ENCODE data around the gene CYP3A4.
"Not testable (repeated sequence)": the region's sequence is repeated elsewhere in the genome, so short reads cannot be mapped to it uniquely, and the experiment has no call there.

The CYP3A4 gene

GRCh38 chr7:99752356-99752755 is 31.6 kb downstream of the CYP3A4 start:
- no peak for DNase-seq (ENCODE audit: low spot score)

- not testable (repeated sequence) for DNase-seq (ENCODE audit: low spot score)
These were observed 32.5 kb downstream of the CYP3A4 start for GRCh38 chr7:99751322-99752052.

- no peak for DNase-seq (ENCODE audit: low spot score)
These were observed 35.0 kb downstream of the CYP3A4 start for GRCh38 chr7:99748846-99749579.

- DNase-seq (ENCODE audit: low spot score): not testable (repeated sequence)
These were observed 37.1 kb downstream of the CYP3A4 start for GRCh38 chr7:99746915-99747314.

GRCh38 chr7:99745395-99745794 is 38.6 kb downstream of the CYP3A4 start:
- not testable (repeated sequence) for DNase-seq (ENCODE audit: low spot score)

- no peak for DNase-seq (ENCODE audit: low spot score)
These were observed 41.1 kb downstream of the CYP3A4 start for GRCh38 chr7:99742737-99743394.

GRCh38 chr7:99741441-99741795 is 42.6 kb downstream of the CYP3A4 start:
- no peak for DNase-seq (ENCODE audit: low spot score)

- DNase-seq (ENCODE audit: low spot score): no peak
These were observed 43.2 kb downstream of the CYP3A4 start for GRCh38 chr7:99740573-99741440.

GRCh38 chr7:99739699-99740572 is 44.0 kb downstream of the CYP3A4 start:
- DNase-seq (ENCODE audit: low spot score): no peak

GRCh38 chr7:99737726-99738125 is 46.3 kb downstream of the CYP3A4 start:
- no peak for DNase-seq (ENCODE audit: low spot score)

GRCh38 chr7:99736667-99737066 is 47.3 kb downstream of the CYP3A4 start:
- DNase-seq (ENCODE audit: low spot score): not testable (repeated sequence)

GRCh38 chr7:99734987-99735386 is 49.0 kb downstream of the CYP3A4 start, which contains the start of gene CYP3A7:
TSS of gene CYP3A7 (minus strand) at chr7:99735196. CDS start at chr7:99735093, 103 bp downstream.
- no peak for DNase-seq (ENCODE audit: low spot score)

GRCh38 chr7:99733448-99733847 is 50.5 kb downstream of the CYP3A4 start:
- no peak for DNase-seq (ENCODE audit: low spot score)

GRCh38 chr7:99733003-99733402 is 51.0 kb downstream of the CYP3A4 start:
- no peak for DNase-seq (ENCODE audit: low spot score)

GRCh38 chr7:99731638-99732374 is 52.2 kb downstream of the CYP3A4 start:
- DNase-seq (ENCODE audit: low spot score): no peak

GRCh38 chr7:99730992-99731391 is 53.0 kb downstream of the CYP3A4 start:
- no peak for DNase-seq (ENCODE audit: low spot score)

- DNase-seq (ENCODE audit: low spot score): no peak
These were observed 53.7 kb downstream of the CYP3A4 start for GRCh38 chr7:99730238-99730810.

- no peak for DNase-seq (ENCODE audit: low spot score)
These were observed 54.3 kb downstream of the CYP3A4 start for GRCh38 chr7:99729486-99730237.

- DNase-seq (ENCODE audit: low spot score): no peak
These were observed 55.4 kb downstream of the CYP3A4 start for GRCh38 chr7:99728615-99729014.

Data from germinal center (tissue), 1 donor.